Fibroblast of mammary gland (primary cell): ENCODE data around the gene SCO1.

ENCODE experiments used
- DNase-seq: peaks from one replicate; pipeline ENCODE4 v3.0.0-alpha.2; 2010; ENCODE audit warnings: low read depth
- H3K4me3 ChIP-seq: 2 replicates; pipeline ENCODE4 v1.5.1; 2011; ENCODE audit warnings: low read depth, mild to moderate bottlenecking, low read length, moderate library complexity; ENCODE audit not compliant: control insufficient read depth
- TF ChIP-seq, protein P1 (sequence below): conservative IDR thresholded peaks from 2 replicates; pipeline ENCODE4 v1.5.1; 2011; ENCODE audit warnings: low read depth, low read length, inconsistent platforms; ENCODE audit not compliant: control insufficient read depth, insufficient read depth

The SCO1 gene

DNA sequence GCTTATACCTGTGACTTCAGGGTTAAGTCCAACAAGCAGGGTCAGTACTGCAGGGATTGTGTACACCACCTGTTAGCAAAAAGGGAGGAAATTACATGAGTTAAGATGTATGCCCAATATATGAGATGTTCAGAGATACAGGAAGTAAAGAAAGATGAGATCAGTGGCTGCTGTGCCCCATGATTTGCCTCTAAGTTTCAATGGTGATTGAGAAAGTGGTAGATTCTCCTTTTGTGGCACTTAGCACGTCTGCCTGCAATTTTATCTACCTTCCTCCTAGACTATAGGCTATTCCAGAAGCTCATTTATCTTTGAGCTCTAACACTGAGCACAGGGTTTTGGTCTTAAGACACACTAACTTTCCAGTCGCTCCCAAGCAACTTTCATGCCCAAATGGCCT, 28.9 kb upstream of the SCO1 start:
- TF ChIP-seq, protein P1, sequence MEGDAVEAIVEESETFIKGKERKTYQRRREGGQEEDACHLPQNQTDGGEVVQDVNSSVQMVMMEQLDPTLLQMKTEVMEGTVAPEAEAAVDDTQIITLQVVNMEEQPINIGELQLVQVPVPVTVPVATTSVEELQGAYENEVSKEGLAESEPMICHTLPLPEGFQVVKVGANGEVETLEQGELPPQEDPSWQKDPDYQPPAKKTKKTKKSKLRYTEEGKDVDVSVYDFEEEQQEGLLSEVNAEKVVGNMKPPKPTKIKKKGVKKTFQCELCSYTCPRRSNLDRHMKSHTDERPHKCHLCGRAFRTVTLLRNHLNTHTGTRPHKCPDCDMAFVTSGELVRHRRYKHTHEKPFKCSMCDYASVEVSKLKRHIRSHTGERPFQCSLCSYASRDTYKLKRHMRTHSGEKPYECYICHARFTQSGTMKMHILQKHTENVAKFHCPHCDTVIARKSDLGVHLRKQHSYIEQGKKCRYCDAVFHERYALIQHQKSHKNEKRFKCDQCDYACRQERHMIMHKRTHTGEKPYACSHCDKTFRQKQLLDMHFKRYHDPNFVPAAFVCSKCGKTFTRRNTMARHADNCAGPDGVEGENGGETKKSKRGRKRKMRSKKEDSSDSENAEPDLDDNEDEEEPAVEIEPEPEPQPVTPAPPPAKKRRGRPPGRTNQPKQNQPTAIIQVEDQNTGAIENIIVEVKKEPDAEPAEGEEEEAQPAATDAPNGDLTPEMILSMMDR = no peak
- no peak for DNase-seq
- H3K4me3 ChIP-seq = no peak overlapping the region

DNA sequence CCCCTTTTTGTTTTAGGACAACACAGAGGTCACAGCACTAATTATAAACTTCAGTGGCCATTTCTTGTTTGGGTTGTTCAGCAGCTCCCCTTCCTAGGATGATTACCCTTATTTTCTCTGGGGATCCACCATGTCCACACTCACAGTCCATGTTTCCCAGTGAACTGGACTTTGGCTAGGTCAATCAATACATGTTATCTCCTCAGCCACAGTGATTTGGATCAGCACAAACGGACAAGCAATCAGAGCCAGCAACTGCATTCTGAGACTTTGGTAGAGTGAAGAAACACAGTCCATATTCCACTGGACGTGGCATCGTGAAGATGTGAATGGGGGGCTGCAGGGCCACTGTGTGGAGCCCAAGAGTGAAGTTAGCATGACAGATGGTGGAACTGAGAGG, 27.9 kb upstream of the SCO1 start:
- TF ChIP-seq, protein P1 = no peak
- no peak overlapping the region for H3K4me3 ChIP-seq
- DNase-seq = no peak

DNA sequence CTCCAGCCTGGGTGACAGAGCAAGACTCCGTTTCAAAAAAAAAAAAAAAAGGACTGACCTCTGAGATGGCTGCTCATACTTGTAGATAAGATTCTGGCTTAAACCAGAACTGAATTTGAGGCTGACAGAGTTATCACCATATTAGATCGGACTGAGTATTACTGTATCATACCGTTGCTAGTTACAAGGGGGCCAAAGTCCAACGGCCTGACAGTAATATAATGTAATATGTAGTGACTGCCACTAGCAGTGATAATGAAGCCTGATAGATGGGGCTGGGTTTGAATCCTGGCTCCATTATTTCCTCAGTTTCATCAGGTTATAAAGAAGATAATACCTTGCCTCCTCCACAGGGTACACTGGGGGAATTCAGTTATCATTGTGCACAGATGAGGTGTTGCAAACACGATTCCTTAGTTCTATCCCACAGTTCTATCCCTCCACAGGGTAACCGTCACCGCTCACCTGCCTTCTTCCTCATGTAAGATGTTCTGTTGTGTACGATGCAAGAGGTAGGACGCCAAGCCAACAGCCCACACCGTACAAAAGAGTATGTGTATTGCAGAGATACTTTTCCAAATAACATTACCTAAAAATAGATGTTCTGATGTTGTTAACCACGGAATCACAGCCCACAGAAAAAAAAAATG, 27.3 kb upstream of the SCO1 start:
- TF ChIP-seq, protein P1 = no peak
- no peak overlapping the region for H3K4me3 ChIP-seq
- no peak for DNase-seq

DNA sequence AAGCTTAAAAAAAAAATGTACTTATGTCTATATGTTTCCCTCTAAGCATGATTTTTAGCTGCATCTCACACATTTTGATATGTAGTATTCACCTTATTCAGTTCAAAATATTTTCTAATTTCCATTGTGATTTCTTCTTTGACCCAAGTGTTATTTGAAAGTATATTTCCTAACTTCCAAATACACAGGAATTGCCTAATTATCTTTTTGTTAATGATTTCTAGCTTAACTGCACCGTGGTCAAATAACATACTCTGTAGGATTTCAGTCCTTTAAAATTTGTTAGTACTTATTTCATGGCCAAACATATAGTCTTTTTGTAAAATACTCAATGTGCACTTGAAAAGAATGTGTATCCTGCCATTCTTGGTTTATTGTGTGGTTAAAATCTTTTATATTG, 21.2 kb upstream of the SCO1 start:
- TF ChIP-seq, protein P1 = no peak
- no peak overlapping the region for H3K4me3 ChIP-seq
- no peak for DNase-seq

DNA sequence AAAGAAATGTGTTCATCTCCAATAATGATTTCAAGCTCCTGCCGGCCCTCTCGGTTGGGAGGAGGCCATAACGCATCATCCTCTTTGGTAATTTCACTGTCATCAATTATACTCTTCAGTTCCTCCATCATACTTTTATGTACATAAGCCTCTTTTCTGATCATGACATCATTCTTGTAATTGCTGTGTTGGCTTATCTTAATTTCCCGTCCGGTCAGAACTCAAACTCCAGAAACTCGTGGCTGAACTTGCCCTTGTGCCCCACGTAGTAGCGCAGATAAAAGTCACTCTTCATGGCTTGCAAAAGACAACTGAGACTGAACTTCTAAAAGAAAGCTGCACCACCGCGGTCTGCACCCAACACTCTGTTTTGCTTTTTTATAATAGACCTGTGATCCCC, 18.9 kb upstream of the SCO1 start:
- no peak overlapping the region for H3K4me3 ChIP-seq
- TF ChIP-seq, protein P1 = no peak
- no peak for DNase-seq

DNA sequence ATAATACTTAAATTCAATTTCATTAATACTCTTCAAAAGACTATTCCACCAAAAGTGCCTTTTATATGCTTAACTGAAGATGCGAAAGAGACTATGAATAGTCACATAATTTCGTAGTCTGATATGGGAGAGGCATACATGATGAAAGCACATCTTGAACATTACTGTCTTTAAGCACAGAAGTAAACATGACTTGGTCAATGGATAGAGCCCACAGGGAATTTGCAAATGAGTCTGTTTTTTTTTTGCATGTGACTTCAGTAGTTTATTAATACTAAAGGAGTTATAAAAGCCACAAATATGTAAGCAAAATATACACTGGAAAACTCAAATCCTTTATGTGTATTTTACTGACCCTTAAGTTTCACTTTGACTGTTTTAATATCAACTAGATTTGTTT, 16.0 kb upstream of the SCO1 start:
- DNase-seq = no peak
- TF ChIP-seq, protein P1 = no peak
- no peak overlapping the region for H3K4me3 ChIP-seq

DNA sequence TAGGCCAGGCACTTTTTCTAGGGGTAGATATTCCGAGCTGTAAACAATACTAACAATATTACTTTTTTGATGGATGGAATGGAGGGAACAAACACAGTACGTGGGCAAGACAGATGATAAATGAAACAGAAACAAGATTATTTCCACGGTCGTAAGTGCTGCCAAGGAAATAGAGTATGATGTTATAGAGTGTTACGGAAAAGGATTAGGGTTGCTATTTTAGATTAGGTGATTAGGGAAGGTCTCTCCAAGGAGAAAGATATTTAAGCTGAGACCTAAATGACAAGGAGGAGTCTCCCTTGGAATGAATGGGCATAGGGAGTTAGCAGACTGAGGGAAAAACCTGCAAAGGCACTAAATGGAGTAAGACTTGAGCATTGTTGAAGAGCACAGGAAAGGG, 8.4 kb upstream of the SCO1 start:
- DNase-seq = no peak

More for the DNA sequence above, 8.4 kb upstream of the SCO1 start:
- TF ChIP-seq, protein P1 = no peak
- H3K4me3 ChIP-seq = no peak overlapping the region
